SK-N-SH treated with all-trans-retinoic acid at 6 μM for 48 hours (cell line): ENCODE results near the gene CXXC5.
"Not testable (repeated sequence)": the region's sequence is repeated elsewhere in the genome, so short reads cannot be mapped to it uniquely, and the experiment has no call there.

Source experiments
- ATAC-seq: fragments of 200-7000 bp; cut with Tn5 transposase; 3 replicates; pipeline ENCODE4 v1.9.1; 2020; ENCODE audit warnings: mild to moderate bottlenecking, moderate library complexity
- ARNTL ChIP-seq: fragments of 450-650 bp; formaldehyde crosslinking; IDR thresholded peaks from 2 replicates; pipeline ENCODE4 v1.5.0; 2020; ENCODE audit warnings: low read depth, mild to moderate bottlenecking, moderate library complexity, borderline replicate concordance
- BACH2 ChIP-seq: fragments of 250-450 bp; sonication (Bioruptor Pico); IDR thresholded peaks from 2 replicates; pipeline ENCODE4 v1.9.0; 2021; ENCODE audit warnings: mild to moderate bottlenecking, borderline replicate concordance
- CREB5 ChIP-seq: fragments of 250-450 bp; sonication (Bioruptor Pico); IDR thresholded peaks from 2 replicates; pipeline ENCODE4 v1.5.1; 2020; ENCODE audit warnings: low read depth, mild to moderate bottlenecking, moderate library complexity
- CSDC2 ChIP-seq: fragments of 250-450 bp; sonication (Bioruptor Pico); IDR thresholded peaks from 2 replicates; pipeline ENCODE4 v1.5.0; 2020; ENCODE audit warnings: mild to moderate bottlenecking, moderate library complexity
- CSRNP3 ChIP-seq: fragments of 250-450 bp; sonication (Bioruptor Pico); IDR thresholded peaks from 2 replicates; pipeline ENCODE4 v1.5.1; 2021; ENCODE audit warnings: mild to moderate bottlenecking, moderate library complexity
- ESRRG ChIP-seq: fragments of 250-450 bp; sonication (Bioruptor Pico); IDR thresholded peaks from 2 replicates; pipeline ENCODE4 v1.6.1; 2021; ENCODE audit warnings: mild to moderate bottlenecking
- GLIS3 ChIP-seq: fragments of 250-450 bp; sonication (Bioruptor Pico); IDR thresholded peaks from 2 replicates; pipeline ENCODE4 v1.5.0; 2020; ENCODE audit warnings: mild to moderate bottlenecking, moderate library complexity
- ISL1 ChIP-seq: fragments of 250-450 bp; sonication (Bioruptor Pico); IDR thresholded peaks from 2 replicates; pipeline ENCODE4 v2.1.2; 2022; ENCODE audit warnings: mild to moderate bottlenecking, moderate library complexity
- PATZ1 ChIP-seq: fragments of 250-450 bp; sonication (Bioruptor Pico); IDR thresholded peaks from 2 replicates; pipeline ENCODE4 v1.8.0; 2020; ENCODE audit warnings: mild to moderate bottlenecking, moderate library complexity, borderline replicate concordance
- POU6F1 ChIP-seq: fragments of 250-450 bp; sonication (Bioruptor Pico); IDR thresholded peaks from 2 replicates; pipeline ENCODE4 v1.8.0; 2021; ENCODE audit warnings: low read depth, mild to moderate bottlenecking, moderate library complexity, borderline replicate concordance
- RARB ChIP-seq: fragments of 250-450 bp; sonication (Bioruptor Pico); IDR thresholded peaks from 2 replicates; pipeline ENCODE4 v1.8.0; 2021; ENCODE audit warnings: mild to moderate bottlenecking, moderate library complexity
- SNAI2 ChIP-seq: fragments of 250-450 bp; sonication (Bioruptor Pico); IDR thresholded peaks from 2 replicates; pipeline ENCODE4 v1.5.0; 2020; ENCODE audit warnings: mild to moderate bottlenecking, moderate library complexity
- TCF4 ChIP-seq: fragments of 250-450 bp; sonication (Bioruptor Pico); IDR thresholded peaks from 2 replicates; pipeline ENCODE4 v1.8.0; 2021; ENCODE audit warnings: mild to moderate bottlenecking, moderate library complexity, borderline replicate concordance
- TSHZ2 ChIP-seq: fragments of 250-450 bp; sonication (Bioruptor Pico); IDR thresholded peaks from 2 replicates; pipeline ENCODE4 v1.5.0; 2020; ENCODE audit warnings: mild to moderate bottlenecking, moderate library complexity
- ZC3H10 ChIP-seq: fragments of 250-450 bp; sonication (Bioruptor Pico); IDR thresholded peaks from 2 replicates; pipeline ENCODE4 v1.5.1; 2021; ENCODE audit warnings: mild to moderate bottlenecking, moderate library complexity
- ZFP30 ChIP-seq: fragments of 450-650 bp; formaldehyde crosslinking; IDR thresholded peaks from 2 replicates; pipeline ENCODE4 v1.5.0; 2022; ENCODE audit warnings: mild to moderate bottlenecking, moderate library complexity
- ZNF565 ChIP-seq: fragments of 450-650 bp; formaldehyde crosslinking; conservative IDR thresholded peaks from 2 replicates; pipeline ENCODE4 v1.5.0; 2020; ENCODE audit warnings: low read depth, mild to moderate bottlenecking, moderate library complexity
- ZNF70 ChIP-seq: fragments of 450-650 bp; formaldehyde crosslinking; IDR thresholded peaks from 2 replicates; pipeline ENCODE4 v1.5.0; 2020; ENCODE audit warnings: mild to moderate bottlenecking, moderate library complexity
- ZNF8 ChIP-seq: fragments of 450-650 bp; formaldehyde crosslinking; IDR thresholded peaks from 2 replicates; pipeline ENCODE4 v1.5.0; 2020; ENCODE audit warnings: mild to moderate bottlenecking, moderate library complexity

Gene CXXC5

GRCh38 chr5:139625398-139625797 is 22.8 kb upstream of the CXXC5 start:
- not testable (repeated sequence) for ATAC-seq

- ATAC-seq: no peak
- no peak for TF ChIP-seq TSHZ2 (CRISPR knock-in tag)
- TF ChIP-seq PATZ1 (CRISPR knock-in tag): no peak
- no peak for TF ChIP-seq CREB5 (CRISPR knock-in tag)
Observed at GRCh38 chr5:139630855-139631254, 17.3 kb upstream of the CXXC5 start.

- ATAC-seq: peak; percentile 53
- TF ChIP-seq ISL1 (peak; percentile 90), CREB5 (CRISPR knock-in tag) (peak; percentile 34; the same call in 1 of the 2 replicates), ZNF565 (CRISPR knock-in tag) (no peak; the same call in 1 of the 2 replicates), GLIS3 (CRISPR knock-in tag) (no peak), ZC3H10 (CRISPR knock-in tag) (peak; percentile 29; the same call in 1 of the 2 replicates), CSDC2 (CRISPR knock-in tag) (no peak), ZNF8 (0 out of 2 replicates have a peak, but pooled peaks have one; percentile 6), TSHZ2 (CRISPR knock-in tag) (no peak), TCF4 (CRISPR knock-in tag) (no peak), RARB (CRISPR knock-in tag) (no peak), ARNTL (CRISPR knock-in tag) (no peak), BACH2 (no peak), ZNF70 (no peak), ESRRG (CRISPR knock-in tag) (no peak), POU6F1 (CRISPR knock-in tag) (no peak), PATZ1 (CRISPR knock-in tag) (no peak), SNAI2 (CRISPR knock-in tag) (0 out of 2 replicates have a peak, but pooled peaks have one; percentile 10), CSRNP3 (CRISPR knock-in tag) (no peak), ZFP30 (no peak)
Observed at GRCh38 chr5:139631520-139632165, 16.5 kb upstream of the CXXC5 start.
